Measurements from ENCODE around the gene ANGEL1. TPM values are rescaled to one million over a fixed set of nuclear protein-coding genes. Genes with fewer than 3 reads are reported as not detected.

The ANGEL1 gene
- total and polyA plus RNA-seq, 2 experiments from 2014 or later = 29.4 to 39.4 TPM

- Histone ChIP-seq H3K36me3 (no peaks in the 10 kb centered on the region), H3K4me1 (ENCODE audit: low read depth) (peaks cover 32% of the 10 kb centered on the region), H3K27me3 (peaks cover 1% of the 10 kb centered on the region), H3K9me3 (ENCODE audit: low read depth) (no peaks in the 10 kb centered on the region), H3K27ac (peak overlapping the region; percentile 45), H3K4me3 (no peak overlapping the region)
- TF ChIP-seq CTCF (IDR thresholded peaks at IDR 0.05; ENCODE audit: low read depth, low read length) = no peak
- DNase-seq (ENCODE audit: low read depth in 1 of 2, low spot score in 1 of 2) = peak; percentile 56 to 84
Observed at GRCh38 chr14:76767681-76768656, 44.7 kb downstream of the ANGEL1 start.

- Histone ChIP-seq H3K4me1 (ENCODE audit: low read depth) (peaks cover 26% of the 10 kb centered on the region), H3K27ac (no peak overlapping the region), H3K4me3 (no peak overlapping the region), H3K27me3 (peaks cover 13% of the 10 kb centered on the region), H3K36me3 (no peaks in the 10 kb centered on the region), H3K9me3 (ENCODE audit: low read depth) (no peaks in the 10 kb centered on the region)
- TF ChIP-seq CTCF (IDR thresholded peaks at IDR 0.05; ENCODE audit: low read depth, low read length) = no peak
- no peak for DNase-seq (ENCODE audit: low read depth in 1 of 2, low spot score in 1 of 2)
Observed at GRCh38 chr14:76765461-76765931, 47.2 kb downstream of the ANGEL1 start.

- no peaks in the 10 kb centered on the region for H3K36me3 ChIP-seq
- H3K27ac ChIP-seq = no peak overlapping the region
- no peak overlapping the region for H3K4me3 ChIP-seq
- DNase-seq (ENCODE audit: low read depth in 1 of 2, low spot score in 1 of 2) = no peak
- no peaks in the 10 kb centered on the region for H3K9me3 ChIP-seq (ENCODE audit: low read depth)
- H3K27me3 ChIP-seq = peaks cover 16% of the 10 kb centered on the region
- TF ChIP-seq CTCF (IDR thresholded peaks at IDR 0.05; ENCODE audit: low read depth, low read length) = no peak
- H3K4me1 ChIP-seq (ENCODE audit: low read depth) = peaks cover 17% of the 10 kb centered on the region
Observed at GRCh38 chr14:76763096-76764041, 49.3 kb downstream of the ANGEL1 start.

GRCh38 chr14:76762411-76763095 lies 50.1 kb downstream of the ANGEL1 start:
- no peak for DNase-seq (ENCODE audit: low read depth in 1 of 2, low spot score in 1 of 2)
- no peak for TF ChIP-seq CTCF (IDR thresholded peaks at IDR 0.05; ENCODE audit: low read depth, low read length)
- H3K4me3 ChIP-seq = peak overlapping the region; percentile 55
- H3K4me1 ChIP-seq (ENCODE audit: low read depth) = peaks cover 9% of the 10 kb centered on the region
- no peaks in the 10 kb centered on the region for H3K9me3 ChIP-seq (ENCODE audit: low read depth)
- no peak overlapping the region for H3K27ac ChIP-seq
- no peaks in the 10 kb centered on the region for H3K36me3 ChIP-seq
- H3K27me3 ChIP-seq = peaks cover 16% of the 10 kb centered on the region

GRCh38 chr14:76761960-76762410 lies 50.7 kb downstream of the ANGEL1 start:
- H3K4me3 ChIP-seq = peak overlapping the region; percentile 55
- no peak for DNase-seq (ENCODE audit: low read depth in 1 of 2, low spot score in 1 of 2)
- no peaks in the 10 kb centered on the region for H3K36me3 ChIP-seq
- H3K4me1 ChIP-seq (ENCODE audit: low read depth) = peaks cover 4% of the 10 kb centered on the region
- no peak for TF ChIP-seq CTCF (IDR thresholded peaks at IDR 0.05; ENCODE audit: low read depth, low read length)
- peaks cover 16% of the 10 kb centered on the region for H3K27me3 ChIP-seq
- H3K9me3 ChIP-seq (ENCODE audit: low read depth) = no peaks in the 10 kb centered on the region
- H3K27ac ChIP-seq = no peak overlapping the region

Measured in cardiac muscle cell (in vitro differentiated cells and primary cell).